NCI-H187 (cell line): Measurements from ENCODE around the gene PRICKLE2.
"Not testable (repeated sequence)": the region's sequence is repeated elsewhere in the genome, so short reads cannot be mapped to it uniquely, and the experiment has no call there.

Source experiments
- DNase-seq, 2 experiments: peaks; one replicate each; lab custom pipeline; 2025; lab: John Stamatoyannopoulos, UW

PRICKLE2 gene

DNA sequence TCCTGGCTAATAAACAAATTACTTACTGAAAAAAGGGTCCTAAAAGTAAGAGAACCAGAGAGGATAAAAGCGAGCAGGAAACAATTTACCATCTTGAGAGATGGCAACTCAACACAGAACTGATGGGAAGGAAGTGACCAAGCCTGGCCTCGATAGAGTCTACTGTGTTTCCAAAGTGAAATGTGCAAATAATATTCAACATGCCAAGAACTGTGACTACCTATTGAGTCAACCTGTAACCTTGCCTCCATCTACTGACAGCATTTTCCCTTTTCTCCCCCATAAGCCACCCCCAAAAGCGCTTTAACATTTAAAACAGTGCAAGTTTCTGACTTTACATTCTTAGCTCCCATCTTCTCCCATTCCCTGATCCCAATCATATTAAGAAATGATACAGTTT is 126.6 kb downstream of the PRICKLE2 start:
- no peak for DNase-seq

DNA sequence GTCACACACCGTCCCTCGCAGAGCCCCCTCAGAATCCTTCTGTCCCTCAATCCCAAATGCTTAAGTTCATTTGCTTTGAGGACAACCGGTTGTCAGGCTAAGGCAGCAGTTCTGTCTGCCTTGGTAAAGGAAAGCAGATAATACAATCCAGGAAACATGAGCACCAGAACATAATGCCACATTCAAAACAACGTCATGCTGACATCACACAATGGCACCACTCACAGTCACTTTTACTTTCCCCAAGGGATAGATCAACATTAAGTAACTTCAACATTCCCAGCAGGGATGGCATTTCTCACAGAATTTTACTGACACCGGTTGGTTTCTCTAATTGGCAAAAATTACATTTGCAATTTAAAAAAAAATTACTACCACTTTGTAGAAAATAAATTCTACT is 127.3 kb downstream of the PRICKLE2 start:
- no peak for DNase-seq

DNA sequence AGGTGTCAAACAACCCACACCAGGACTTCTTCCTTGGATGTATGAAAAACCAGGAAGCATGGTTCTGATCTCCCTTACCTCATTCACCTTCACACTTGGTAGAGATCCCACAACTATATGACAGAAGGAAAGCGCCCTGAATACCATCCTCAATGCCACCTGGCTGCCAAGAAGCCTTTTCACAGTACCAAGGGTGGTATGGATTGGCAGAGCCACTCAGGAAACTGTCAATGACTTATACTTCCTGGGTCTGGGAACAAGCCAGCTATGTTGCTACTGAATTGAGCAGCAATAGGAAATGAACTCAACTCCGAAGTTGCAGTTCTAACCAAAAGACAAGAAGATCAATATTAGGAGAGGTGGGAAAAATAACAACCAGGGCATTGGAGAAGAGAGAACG is 129.5 kb downstream of the PRICKLE2 start:
- no peak for DNase-seq

DNA sequence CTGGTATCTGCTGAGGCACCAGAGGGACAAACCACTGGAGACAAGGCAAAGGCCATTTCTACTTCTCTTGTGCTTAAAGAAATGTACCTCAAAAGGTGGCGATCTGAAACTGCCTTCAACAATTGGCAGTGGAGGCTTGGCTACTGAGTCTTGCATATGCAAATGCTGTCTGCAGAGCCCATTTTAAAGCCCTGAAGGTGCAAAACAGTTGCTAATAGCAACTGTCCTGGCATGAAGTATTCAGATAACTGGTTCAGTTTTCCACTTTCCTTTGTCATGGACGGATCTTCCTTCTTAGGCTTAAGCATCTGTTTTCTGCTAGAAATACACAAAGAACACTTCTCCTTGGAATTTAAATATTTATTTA is 130.6 kb downstream of the PRICKLE2 start:
- DNase-seq = no peak

DNA sequence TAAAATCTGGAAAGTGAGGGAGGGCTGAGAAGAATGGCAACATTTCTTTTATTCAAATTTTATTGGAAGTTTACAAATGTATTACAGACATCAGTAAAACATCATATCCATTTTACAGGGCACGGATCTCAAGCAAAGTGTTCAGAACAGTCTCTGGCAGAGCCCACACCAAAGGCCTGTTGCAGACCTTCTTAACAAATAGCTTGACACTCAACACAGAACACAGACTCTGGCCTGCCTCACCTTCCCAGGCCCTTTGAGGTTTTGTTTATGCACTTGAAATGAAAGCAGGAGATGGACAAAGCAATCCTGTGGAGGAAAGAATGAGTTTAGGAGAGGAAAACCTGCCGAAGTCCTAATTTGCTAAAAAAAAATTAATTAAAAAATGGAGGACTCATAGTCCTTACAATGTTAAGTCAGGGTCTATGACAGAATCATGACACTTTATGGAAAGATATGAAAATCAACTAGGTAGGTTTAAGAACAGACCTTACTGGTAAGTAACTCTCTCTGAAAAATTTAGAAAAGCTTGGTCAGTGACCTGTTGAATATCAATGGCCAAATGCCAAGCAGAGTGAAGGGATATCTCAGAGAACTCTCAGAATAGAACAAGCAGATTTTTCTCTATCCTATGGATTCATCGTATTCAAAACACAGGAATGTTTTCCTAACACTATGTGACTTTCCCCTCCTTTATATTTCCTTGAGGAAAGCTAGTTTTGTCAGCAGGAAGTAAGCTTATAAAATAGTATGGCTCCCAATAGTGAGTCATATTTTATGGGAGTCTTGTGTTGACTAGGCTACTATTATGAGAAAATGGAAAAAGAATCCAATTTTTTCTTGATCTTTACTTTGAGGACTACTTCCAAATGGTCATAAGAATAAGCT is 131.2 kb downstream of the PRICKLE2 start:
- no peak for DNase-seq

DNA sequence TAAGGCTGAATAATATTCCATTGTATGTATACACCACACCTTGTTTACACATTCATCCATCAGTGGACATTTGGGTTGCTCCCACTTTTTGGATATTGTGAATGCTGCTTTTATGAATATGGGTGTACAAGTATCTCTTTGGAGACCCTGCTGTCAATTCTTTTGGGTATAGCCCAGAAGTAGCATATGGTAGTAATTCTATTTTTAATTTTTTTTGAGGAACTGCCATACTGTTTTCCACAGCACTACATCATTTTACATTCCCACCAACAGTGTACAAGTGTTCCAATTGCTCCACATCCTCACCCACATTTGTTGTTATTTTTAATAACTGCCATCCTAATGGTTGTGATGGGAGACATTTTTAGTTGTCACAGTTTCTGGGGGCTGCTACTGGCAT is 132.1 kb downstream of the PRICKLE2 start:
- DNase-seq = no peak

DNA sequence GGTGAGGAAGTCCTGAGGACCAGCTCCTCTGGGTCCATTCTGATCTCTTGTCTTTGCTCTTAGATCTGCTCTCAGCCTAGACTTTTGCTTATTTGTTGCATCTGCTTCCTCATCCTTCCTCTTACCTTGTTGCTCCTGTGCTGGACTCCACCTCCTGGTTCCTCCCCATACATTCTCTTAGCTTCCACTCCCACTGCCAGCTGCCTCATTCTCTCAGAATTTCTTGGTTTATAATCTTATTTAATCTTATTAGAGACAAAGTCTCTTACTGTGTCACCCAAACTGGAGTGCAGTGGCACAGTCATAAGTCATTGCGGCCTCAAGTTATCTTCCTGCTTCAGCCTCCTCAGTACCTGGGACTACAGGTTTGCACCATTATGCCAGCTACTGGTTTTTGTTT is 133.8 kb downstream of the PRICKLE2 start:
- DNase-seq = no peak

DNA sequence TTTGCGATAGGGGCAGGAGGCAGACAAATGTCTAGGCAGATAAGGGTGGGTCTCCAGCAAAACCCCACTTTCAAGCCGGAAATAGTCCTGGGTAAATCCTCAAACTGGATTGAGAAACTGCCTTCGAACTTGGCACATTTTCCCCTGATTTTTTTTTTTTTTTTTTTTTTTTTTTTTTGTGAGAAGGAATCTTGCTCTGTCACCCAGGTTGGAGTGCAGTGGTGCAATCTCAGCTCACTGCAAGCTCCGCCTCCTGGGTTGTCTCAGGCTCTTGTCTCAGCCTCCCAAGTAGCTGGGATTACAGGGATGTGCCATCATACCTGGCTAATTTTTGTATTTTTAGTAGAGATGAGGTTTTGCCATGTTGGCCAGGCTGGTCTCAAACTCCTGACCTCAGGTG is 135.9 kb downstream of the PRICKLE2 start:
- not testable (repeated sequence) for DNase-seq

DNA sequence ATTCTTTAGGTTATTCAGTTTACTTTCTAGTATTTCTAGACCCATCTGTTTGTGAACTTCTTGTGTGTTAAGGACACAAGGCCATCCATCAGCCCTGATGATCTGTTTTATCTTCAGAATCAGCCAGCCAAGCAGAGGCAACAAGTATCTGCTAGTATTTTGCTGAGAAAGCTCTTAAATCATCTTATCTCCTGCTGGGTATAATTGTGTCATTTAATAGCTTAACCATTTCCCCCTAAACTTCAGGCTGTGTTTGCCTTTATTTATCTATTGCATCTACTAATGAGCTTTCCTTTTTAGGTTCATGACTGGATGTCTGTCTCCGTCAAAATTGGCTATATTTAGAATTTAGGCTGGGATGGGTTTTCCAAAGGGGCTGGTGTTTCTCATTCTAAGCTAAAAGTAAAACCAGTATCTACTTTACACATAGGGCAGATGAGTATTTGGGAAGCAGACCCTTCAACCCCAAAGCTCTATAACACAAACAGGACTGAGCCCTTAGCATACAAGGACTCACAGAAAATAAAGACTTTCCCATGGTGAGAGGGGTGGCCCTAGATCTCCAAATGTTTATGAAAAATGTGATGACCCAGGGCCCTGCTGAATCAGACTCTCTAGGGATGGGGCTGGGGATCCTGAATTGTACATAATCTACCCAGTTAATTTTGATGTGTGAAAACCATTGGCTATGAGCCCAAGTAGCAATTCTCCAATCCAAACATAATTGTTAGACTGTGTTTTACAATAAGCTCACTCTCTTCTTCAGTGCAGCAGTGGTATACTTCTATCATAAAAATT is 136.7 kb downstream of the PRICKLE2 start:
- DNase-seq = no peak

DNA sequence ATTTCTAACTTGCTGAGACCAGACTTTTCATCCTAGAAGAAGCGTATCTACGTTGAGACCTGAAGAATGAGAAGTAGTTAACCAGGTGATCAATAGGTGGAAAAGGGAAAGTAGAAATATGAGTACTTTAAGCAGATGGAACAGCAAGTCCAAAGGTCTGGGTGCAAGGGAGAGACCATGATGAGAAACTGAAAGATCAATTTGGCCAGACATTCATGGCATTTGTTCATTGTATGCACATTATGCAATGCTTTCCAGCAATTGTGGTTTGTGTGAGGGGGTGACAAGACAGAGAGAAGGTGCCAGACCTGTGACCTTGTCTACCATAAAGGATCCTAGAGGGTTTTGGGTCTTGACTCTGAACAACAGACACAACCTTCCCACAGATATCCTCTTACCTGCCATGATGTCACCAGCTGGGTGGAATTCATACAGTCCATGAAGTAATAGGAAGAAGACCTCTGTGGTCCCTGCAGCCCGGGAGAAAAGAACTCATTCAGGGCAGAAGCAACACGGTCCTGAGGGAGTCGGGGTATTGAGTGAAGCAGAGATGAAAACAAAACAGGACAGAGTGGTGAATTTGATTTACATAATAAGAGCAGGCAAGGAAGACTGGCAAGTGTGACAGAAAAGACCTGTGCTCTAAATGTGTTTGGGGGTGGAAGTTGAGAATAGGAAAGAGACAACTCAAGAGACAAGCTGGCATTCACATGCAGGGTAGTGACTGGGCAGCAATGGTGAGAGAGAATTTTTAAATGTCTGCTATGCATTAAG is 138.6 kb downstream of the PRICKLE2 start:
- DNase-seq = no peak

DNA sequence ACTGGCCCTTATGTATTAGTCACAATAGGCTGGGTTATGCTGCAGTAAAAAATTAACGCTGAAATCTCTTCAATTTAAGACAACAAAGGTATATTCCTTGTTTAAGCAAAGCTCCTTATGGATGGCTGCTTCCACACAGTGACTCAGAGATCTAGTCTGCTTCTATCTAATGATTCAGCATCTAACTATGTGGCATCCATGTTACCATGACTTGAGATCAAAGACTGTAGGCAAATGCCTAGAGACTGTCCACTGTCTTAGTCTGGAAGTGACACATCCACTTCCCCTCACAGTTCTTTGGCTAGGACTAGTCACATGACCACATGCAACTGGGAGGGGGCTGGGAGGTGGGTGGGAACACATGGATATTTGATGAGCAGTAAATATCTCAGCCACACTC is 140.6 kb downstream of the PRICKLE2 start:
- DNase-seq = no peak

DNA sequence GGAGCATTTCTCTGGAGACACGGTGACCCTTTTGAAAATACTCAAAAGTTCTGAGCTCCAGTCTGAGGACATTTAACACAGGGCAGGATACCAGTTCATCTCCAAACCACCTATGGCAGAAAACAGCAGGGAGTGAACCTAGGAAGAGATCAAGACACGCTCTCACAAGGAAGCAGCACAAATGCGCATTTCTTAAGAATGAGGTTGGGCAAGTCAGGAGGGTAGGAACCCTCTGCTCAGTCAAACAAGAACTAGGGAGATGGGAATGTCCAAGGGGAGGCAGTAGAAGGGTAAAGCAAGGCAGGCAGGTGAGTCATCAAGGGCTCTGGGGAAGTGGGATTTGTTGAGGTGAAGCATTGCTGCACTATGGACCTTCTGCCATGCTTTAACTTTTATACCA is 141.7 kb downstream of the PRICKLE2 start:
- no peak for DNase-seq

DNA sequence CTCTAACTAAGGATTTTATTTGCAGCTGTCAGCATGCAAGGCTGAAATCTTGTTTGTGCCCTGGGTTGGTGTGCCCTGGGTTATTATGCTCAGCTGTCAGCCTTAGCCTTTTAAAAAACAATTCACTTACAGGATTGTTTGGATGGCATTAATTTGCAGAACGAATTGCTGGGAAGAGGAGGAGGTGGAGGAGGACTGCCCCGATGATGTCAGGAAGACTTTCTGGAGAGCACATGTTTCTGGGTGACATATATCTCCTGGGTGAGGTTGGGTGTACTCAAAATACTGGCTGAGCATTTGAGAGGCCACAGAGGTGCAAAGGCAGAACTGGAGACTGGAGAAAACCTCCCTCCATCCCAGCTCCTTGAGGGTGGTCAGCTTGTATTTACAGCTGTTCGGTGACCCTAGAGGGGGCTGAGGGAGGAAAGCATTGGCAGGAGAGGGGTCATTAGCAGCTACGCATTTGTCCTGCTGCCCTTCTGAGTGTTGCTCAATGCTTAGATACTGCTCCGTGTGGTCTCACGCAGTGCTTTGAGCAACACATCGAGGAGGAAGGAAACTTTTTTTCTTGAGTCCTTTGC is 142.2 kb downstream of the PRICKLE2 start:
- no peak for DNase-seq

DNA sequence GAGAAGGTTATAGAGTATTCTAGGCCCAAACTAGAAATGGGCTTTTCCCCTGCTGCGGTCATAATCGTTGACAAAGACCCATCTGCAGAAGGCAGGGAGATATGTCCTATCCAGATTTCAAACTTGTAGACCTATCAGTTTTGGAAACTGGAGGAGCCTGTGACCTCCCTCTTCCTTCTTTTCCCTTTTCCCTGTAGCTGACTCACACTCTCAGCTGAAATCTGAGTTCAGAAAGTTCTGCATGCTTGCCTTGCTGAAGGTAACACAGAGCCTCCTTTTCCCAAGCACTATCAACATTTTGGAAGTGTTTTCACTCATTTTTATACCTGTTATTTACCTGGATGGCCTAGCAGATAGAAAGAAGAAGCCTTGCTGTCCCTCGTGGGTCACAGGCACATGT is 142.9 kb downstream of the PRICKLE2 start:
- no peak for DNase-seq

DNA sequence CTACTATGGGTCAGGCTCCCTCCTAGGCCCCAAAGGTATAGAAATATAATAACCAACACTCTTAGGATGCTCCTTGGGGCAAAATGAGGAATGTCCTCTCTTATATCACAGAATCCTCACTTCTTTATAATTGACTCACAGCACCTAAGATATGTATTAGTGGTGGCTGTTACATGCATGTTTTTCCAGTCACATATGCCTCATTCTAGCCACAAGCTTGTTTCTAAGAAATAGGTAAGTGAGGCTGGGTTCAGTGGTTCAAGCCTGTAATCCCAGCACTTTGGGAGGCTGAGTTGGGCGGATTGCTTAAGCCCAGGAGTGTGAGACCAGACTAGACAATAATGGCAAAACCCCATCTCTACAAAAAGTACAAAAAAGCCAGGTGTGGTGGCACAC is 144.0 kb downstream of the PRICKLE2 start:
- DNase-seq = no peak

DNA sequence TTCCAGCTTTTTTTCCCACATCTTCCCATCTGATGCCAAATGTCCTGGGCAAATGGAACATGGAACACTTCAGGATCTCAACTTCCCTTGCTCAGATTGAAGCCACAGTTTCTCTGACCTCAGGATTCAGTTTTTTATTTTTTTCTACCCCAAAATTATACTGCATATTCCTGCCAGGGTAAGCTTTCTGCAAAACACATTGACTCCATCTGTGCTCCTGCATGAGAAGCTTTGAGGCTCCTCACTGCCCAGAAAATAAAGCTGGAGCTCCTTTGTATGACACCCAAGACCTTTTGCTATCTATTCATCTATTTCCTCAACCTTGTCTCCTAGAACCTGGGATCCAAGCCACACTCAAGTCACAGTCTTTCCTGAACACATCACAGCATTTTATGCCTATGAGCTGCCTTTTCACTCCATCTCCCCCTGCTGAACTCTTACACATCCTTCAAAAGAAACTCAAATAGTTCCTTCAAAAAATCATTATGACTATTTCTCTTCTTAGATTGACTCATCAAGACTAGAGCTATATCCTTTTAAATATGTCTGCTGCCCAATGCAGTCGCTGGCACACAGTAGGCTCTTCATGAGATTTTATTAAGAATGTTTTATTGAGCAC is 144.5 kb downstream of the PRICKLE2 start:
- DNase-seq = no peak

DNA sequence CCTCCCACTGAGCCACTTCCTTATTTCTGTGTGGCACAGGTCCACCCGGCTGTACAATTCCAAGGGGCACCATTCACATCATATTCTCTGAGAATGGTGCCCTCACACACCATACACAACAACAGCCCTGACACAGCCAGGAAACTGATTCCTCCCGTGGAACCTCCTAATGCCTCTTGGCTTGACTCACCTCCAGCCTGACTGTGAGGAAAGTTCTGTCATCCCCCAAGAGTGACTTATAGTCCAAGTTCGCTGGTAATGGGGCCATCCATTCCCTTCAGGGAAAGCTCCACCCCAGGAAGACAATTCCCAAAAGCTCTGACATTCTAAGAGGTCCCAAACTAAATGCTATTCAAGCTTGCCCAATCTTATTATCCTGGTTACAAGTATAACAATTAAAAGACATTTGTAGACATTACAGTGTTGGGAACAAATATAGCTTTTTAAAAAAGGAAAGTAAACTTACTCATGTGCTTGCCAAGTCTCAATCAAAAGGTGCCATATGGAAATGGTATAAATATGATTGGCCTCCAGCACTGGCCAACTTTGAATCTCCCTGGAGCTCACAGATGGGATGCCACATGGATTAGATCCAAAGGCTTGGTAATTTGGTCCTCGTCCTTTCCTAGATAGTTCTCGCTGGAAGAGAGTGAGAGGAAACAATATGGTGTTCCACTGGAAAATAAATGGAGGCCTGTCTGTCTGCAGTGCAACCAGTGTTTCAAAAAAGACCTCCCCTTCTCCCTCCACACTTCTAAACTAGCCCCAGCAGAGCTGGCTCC is 145.7 kb downstream of the PRICKLE2 start:
- DNase-seq = no peak

DNA sequence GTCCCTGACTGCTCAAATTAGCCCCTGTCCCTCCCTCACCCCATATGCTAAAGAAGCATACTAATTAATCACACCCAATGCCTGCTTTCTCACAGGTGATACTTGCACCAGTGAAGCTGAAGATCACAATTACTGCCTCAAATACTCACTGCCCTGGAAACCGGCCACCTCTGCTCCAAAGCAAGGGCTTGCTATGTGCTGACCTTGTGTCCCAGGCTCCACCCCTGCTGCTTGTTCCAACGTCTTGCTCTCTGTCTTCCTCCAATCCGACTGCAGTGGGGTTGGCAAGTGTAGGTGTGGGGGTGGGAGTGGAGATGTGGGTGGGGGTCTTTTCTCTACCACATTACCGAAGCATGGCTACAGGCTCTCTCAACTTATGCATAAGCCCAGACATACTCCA is 146.3 kb downstream of the PRICKLE2 start:
- no peak for DNase-seq

DNA sequence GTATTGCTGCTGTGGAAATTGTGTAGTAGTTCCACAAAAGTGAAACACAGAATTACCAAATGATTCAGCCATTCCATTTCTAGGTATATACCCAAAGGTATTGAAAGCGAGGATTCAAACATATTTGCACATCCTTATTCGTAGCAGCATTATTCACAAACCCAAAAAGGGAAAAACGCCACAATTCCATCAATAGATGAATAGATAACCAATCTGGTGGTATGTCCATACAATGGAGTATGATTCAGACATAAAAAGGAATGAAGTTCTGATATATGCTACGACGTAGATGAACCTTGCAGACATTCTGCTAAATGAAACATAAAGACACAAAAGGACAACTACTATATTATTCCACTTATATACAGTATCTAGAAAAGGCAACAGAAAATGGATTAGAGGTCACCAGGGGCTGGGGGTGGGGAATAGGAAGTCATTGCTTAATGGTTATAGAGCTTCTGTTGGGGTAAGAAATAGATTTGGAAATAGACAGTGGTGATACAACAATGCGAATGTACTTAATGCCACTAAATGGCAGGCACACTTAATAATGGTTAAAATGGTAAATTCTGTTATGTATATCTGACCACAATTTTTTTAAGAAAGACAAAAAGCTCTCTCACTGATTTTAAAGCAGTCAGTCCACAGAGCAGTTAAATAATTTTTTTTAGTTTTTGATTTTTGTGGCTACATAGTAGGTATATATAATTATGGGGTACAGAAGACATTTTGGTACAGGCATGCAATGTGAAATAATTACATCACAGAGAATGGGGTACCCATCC is 150.2 kb downstream of the PRICKLE2 start:
- no peak for DNase-seq

DNA sequence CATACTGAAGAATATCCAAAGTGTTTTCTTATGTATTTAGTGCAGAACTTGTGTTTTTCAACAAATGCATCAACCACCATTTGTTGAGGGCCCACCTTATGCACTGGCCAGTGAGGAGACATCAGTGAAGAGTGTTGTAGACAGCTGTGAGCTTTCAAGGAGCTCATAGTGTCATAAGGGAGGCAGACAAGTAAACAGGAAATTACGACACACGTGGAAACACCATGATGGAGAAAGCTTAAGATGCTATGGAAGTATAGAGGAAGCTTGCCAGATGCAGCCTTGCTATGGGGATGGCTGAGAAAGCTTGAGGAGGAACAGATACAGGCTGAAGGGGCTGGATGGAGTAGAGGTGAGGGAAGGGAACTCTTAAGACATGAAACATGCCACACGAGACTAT is 151.2 kb downstream of the PRICKLE2 start:
- DNase-seq = no peak
